ENCODE measurements around the gene KAZALD1.

- TF ChIP-seq CTCF (IDR thresholded peaks at IDR 0.05; ENCODE audit: low read length) (no peak), EZH2 (IDR thresholded peaks at IDR 0.05; ENCODE audit: borderline replicate concordance, low read length) (no peak)
These were observed 29.9 kb downstream of the KAZALD1 start for GRCh38 chr10:101091546-101092290.

Data from OCI-LY1 (cell line).